Stimulated activated CD8-positive, alpha-beta memory T cell treated with anti-CD3 and anti-CD28 coated beads, Interleukin-15, amount 100 ng/mL, for 4 hours (primary cell): ENCODE measurements around the gene GAS2L1.

Experiments used
- DNase-seq, 2 donors: peaks; one replicate each; pipeline ENCODE4 v3.0.0-alpha.2; 2020; ENCODE audit warnings: low read depth in 2 of 2

GAS2L1 gene

DNA sequence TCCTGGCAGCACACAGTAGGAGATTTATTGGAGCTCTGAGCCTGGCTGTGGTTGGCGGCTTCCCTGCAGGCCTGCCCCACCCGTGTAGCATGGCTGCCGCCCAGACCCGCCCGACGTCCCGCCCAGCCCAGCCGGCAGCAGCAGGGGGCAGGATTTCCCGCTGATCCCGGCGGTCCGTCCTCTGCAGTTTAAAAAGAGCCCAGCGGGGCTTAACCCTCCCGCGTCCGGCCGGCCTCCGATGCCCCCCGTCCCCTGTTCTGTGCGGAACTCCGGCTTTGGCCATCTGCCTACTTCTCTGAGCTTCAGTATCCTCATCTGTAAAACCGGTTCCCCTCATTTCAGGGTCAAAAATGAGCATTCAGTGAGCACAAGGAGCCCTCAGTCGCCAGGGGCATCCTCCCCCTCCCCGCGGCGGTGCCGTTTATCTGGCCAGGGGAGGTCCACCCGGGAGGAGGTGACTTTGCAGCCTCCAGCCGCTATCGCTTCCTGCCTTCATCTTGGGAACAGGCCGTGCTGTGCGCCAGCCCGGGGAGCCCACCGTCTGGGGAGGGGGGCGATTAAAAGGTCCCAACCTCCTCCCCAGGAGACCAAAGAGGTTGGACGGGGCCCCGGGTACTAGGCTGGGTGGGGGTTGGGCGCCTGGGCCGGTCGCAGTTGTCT, at the start of gene GAS2L1:
Gene GAS2L1, plus strand, starts transcription at position 476 of the 660 bp plus-strand sequence. CDS start 1,456 bp downstream, outside the sequence.
- no peak for DNase-seq

DNA sequence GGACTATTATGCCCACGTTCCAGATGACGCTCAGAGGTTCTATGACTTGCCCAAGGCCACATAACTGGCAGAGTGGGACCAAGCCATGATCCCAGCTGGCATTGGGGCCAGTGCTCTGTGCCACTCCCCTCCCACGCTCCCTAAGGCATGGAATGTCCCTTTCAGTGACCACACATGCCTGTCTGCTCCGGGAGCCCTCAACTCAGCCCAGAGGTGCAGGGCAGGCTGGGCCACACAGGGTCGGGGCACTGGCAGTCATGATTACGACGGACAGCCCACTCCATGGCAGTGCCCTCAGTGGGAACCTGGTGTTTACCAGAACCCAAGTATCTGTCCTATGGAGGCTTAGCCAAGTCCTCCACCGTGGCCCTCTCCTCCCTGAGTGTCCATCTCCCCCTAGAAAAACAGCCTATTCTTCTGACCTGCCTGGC, 48.7 kb upstream of the GAS2L1 start:
- no peak for DNase-seq

DNA sequence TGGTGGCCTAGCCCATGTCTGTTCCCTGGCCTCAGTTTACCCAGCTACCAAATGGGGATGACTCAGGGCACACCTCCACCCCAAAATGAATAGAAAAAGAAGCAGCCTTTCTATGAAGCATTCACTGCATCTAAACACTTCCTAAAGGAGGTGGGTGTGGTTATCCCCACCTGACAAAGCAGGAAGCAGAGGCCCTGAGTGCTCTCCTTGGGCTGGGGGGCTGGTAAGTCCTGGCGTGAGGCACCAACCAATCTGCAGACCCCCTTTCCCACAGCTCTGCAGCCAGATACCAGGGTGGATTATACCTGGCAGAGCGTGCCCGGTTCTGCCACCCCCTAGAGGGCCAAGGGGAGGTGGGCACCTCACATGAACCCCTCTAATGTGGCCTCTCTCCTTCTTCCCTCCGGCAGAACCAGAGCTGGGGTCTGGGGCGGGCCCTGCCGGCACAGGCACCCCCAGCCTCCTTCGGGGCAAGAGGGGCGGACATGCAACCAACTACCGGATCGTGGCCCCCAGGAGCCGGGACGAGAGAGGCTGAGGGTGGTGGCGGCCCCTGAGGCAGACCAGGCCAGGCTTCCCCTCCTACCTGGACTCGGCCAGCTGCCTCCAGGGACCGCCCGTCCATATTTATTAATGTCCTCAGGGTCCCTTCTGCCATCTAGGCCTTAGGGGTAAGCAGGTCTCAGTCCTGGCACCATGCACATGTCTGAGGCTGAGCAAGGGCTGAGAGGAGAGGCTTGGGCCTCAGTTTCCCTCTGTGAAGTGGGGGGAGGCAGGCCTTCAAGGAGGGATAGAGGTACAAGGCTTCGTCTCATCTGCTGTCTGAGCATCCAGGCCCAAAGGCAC, 47.8 kb upstream of the GAS2L1 start:
- no peak for DNase-seq

DNA sequence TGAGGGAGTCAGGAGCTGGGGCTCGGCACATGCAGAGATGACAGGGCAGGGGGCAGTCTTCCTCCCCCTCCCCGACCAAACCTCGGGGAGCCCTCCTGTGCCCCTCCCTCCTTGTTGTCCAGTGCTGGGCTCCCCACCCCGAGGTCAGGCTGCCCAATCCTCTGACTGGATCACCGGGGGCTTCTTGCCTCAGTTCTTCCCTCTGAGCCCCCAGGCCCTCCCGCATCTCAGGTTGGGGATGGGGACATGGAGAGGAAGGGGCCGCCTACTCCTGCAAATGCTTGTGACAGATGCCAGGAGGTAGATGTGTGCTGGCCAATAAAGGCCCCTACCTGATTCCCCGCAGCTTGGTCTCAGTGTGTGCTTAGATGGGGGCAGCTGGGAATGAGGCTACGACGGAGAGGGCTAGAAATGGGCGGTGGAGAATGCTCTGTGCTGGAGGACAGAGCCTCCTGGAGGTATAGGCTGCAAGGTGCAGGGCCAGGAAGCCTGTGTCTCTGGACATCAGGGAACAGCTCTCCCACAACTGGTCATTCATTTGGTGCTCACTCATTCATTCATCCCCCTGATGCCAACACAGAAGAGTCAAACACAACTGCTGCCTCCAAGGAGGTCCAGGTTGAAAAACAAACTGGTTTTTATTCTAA, 47.1 kb upstream of the GAS2L1 start:
- no peak for DNase-seq

DNA sequence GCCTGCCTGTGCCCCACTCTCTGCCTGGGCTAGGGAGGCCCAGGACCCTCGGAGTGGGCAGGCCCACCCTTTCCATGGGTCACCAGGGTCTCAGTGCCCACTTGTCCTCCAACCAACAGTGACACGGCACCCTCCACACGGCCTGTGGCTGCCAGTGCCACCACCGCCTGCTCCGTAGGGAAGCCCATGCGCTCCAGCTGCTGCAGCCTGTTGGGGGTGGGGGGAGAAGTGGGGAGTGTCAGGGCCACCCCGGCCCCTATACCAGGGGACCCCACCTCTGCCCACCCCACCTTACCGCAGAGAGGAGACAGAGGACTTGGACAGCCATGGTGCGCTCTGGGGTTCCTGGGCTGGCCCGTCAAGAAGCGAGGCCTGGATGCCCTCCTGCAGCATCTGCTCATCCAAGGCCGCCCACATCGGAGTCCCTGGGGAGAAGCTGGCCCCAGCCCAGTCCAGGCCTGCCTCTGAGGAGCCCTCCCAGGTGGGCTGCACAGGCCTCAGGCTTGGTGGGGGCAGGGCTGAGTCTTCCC, 46.4 kb upstream of the GAS2L1 start:
- DNase-seq, result no peak

DNA sequence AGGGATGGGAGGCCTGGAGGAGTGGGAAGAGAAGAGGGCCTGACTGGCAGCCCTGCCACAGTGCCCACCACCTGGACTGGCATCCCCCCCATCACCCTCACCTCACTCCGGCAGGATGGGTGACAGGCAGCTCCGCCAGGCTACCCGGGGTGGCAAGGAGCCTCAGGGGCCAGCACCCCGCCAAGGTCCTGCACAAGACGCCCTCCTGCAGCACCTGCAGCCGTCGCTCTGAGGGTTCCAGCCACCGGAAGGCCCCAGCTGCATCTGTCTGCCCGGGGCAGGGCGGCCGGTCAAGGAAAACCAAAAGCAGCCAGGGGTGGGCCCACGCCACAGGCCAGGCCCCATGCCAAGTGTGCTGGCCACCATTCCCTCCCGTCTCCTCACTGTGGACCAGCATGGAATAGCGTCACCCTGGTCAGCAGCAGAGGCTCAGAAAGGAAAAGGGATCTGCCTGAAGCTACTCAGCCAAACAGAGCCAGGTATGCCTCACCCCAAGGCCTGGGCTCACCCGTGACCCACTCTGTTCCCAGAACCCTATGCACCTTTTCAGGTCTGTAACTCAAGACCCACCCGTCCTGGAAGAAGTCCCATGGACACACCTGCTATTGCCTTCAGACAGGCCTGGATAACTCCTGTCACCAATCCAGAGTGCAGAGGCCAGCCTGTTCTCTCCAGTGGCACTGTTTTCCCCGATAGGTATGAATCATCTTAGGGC, 45.7 kb upstream of the GAS2L1 start:
- no peak for DNase-seq

DNA sequence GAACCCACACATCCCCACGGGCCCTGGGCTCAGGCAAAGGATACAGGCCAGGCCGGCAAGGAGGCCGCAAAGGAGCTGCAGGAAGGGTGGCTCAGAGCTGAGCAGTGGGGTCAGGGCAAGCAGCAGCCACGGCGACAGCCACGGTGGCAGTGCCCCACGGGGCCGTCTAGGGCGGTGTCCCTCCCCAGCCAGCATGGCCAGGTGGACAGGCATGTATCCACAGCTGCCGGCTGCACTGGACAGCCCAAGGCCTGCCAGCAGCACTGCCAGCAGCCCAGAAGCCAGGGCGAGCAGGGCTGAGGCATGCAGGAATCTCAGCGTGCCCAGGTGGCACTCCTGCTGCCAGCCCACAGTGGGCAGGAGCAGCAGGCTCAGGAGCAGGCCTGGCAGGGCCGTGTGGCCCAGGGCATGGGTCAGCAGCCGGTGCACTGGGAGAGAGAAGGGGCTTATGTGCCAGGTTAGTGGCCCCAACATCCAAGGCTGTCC, 42.6 kb upstream of the GAS2L1 start:
- no peak for DNase-seq

DNA sequence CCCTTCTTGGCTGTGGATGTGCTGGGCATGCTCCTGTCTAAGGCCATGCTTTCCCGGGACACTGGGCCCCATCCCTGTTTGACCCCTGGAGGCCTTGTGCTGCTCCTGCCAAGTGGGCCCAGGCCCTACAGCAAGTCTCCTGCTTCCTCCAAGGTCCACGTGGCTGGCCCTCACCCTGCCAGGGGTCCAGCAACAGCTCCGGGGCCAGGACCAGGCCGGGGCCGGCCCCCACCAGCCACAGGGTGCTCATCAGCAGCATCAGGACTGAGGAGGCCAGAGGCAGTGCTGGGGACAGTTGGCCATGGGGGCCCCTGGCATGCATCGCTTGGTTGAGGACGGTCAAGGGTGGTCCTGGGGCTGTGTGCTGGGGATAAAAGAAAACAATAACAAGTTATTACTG, 41.1 kb upstream of the GAS2L1 start:
- DNase-seq, result no peak

DNA sequence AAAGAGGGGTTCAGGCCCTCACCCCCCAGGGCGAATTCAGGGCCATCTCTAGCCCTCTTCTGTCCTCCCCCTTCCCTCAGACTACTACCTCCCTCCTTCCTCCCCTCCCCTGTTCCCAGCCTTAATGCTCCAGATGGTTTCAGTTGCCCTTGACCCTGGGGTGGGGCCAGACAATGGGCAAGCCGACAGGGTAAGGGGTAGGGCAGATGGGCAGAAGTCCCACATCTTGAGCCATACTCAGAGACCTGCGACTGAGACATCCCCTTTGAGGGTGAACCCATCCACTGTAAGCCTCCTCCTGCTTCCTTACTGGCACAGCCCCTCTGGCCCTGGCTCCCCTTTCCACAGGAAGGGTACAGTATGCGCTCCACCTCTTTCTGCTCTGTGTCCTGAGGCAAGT, 40.5 kb upstream of the GAS2L1 start:
- DNase-seq, result no peak

DNA sequence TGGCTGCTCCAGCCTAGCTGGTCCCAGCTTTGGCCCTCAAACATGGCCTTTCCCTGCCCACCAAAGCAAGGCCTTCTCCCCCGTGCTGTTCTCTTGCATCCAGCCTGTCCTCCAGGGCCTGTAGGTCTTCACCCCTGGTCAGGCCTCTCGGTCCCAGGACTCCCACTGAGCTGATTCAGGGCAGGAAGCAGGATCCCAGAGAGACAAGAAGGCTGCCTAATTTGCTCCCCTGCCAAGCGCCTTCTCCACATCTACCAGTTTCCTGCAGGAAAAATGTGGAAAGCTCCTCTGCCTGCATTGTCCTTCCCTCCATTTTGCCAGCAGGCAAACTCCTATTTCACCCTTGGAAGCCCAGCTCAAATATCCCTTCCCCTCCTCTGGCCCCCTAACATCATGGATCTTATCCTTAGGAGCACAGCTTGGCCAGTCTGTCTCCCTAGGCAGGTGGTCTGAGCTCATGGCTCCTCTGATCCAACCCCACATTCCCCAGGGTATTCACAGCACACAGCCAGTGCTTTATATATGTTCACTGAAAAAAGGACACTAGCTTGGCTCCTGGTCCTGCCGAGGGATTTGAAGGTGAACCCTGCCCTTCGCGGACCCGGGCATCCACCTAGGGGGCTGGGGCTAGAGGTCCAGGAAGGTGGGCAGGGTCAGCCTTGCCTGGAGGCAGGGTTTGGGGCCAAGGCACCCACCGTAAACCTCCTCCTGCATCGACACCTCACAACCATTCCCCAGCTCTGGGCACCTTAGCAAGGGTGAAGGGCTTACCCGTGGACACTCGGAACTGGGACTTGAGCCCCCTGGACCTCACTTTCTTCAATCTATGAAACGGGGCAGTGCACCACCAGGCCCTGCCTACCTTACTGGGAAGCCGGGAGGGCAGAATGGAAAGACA, 39.6 kb upstream of the GAS2L1 start:
- DNase-seq, result no peak

DNA sequence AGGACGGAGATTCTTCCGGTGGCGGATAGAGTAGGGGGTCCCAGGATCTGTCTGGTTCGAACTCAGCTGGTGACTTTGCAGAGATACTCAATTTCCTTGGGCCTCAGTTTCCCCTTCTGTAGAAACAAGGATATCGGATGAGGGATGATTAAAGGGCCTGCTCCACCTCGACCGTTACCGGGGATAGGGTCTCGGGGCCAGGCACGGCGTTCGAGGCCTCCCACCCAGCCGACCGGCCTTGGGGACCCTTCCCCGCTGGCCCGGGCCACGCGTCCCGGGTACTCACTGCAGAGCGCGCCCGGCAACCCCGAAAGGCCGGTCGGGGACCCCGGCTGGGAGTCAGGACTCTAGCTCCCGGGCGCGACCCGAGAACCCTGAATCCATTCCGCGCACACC, 39.0 kb upstream of the GAS2L1 start:
- no peak for DNase-seq

DNA sequence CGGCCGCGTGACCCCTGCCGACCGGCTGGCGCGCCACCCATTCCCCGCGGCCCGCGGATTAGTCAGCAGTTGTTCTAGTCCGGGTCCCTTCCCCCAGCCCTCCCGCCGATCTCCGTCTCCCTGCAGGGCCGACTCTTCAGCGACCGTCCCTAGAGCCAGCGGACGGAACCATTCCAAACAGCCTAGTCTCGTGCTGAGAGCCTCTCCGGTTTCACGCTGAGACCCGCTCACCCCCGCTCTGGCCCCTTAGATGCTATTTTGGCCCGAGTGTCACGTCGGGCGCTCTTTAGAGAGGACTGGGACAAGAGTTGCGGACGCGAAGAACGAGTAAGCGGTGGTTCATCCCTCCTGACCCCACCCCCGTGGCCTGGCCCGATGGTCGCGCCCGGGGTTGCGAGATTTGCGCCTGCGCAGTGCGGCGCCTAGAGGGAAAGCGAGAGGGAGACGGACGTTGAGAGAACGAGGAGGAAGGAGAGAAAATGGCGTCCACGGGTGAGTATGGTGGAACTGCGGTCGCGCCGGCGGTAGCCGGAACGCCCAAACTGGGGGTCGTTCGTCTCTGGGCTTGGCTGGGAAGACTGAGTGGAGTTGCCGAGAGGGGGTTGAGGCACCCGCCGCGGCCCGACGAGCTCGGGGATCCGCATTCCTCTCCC, 38.5 kb upstream of the GAS2L1 start, which contains the start of the genes EWSR1 and RHBDD3:
Gene EWSR1, plus strand, starts transcription at position 411 of the 653 bp plus-strand sequence. Its CDS starts 69 bp downstream, at position 480.
Gene RHBDD3, minus strand, starts transcription at position 124 of the 653 bp plus-strand sequence. CDS start 2,355 bp downstream, outside the sequence.
- DNase-seq, result peak; percentile 90

DNA sequence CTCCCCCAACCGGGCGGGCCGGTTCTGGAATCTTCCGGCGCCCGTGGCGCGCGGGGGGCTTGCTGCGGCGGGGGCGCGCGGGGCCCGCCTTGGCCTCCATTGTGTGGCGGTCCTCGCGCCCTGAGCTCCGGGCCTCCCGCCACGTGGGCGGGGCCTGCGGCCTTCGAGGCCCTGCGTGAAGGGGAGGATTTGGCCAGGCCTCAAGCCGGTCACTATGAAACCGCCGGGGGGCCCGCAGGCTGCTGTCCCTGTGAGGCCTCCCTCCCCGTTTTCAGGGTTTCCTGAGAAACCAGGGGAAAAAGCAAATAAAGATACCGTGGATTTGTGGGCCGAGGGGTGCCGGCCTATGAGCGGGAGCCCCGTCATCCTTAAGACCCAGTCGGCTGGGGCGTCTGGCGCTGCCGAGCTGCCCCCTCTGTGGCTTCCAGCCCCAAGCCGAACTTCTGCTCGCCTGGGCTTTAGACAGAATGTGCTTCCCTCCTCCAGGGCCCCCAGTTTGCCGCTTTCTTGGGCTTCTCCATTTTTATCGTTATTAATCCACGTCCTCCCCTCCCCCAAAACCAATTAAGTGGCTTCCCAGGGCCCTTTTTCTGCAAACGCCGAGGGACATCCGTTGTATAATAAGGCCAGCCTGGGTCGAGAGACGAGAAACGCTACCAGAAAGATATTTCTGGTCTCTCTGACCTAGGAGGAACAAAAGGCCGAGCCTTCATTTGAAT, 37.8 kb upstream of the GAS2L1 start:
- DNase-seq, result peak in 1 of 2 donors; percentile 9

DNA sequence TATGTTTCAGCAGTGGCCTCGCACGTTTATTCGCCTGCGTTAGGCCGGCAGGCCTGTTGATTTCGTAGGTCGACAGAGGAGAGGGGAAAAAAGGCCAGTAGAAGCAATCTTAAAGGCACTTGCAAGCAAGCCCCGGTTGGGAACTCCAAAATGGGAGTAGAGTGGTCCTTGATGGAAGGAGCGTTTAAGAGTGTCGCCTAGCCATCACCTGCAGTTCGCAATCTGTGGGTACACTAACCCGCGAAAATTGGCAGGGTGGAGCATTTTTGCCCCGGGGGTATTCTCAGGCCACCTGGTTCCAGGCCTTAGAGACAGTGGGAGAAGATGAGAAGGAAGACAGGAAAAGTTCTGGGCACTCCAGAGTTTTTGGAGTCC, 37.2 kb upstream of the GAS2L1 start:
- no peak for DNase-seq

DNA sequence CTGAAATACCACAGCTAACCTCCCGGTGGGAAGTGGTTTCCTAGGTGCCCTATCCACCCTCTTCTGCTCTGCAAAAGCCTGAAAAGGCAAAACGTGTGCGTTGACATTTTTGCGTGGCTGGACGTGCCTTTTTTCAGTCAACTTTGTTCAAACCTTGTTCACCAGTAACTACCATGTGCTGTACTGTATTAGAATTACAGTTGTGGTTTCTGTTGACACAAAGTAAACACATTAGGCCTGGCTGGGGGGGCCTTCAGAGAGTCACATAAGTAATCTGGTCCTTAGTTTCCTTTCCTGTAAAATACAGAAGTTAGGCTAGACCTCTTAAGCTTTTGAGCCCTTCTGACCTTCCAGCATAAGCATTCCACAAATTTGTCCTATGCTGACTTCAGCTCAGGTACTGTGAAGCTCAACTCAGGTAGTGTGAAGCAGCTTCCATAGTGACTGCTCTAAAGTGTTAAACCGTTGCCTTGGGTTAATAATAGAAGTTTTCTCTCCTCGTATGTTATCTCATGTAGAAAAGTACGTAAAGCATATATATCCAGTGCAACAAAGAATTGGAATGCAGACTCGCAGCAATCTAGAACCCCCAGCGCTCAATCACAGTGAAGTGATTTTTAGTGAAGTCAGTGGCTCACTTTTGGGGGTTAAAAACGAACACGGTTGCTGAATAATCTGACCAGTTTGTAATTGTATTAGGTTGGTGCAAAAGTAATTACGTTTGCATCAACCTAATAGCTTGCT, 36.5 kb upstream of the GAS2L1 start:
- DNase-seq, result no peak

DNA sequence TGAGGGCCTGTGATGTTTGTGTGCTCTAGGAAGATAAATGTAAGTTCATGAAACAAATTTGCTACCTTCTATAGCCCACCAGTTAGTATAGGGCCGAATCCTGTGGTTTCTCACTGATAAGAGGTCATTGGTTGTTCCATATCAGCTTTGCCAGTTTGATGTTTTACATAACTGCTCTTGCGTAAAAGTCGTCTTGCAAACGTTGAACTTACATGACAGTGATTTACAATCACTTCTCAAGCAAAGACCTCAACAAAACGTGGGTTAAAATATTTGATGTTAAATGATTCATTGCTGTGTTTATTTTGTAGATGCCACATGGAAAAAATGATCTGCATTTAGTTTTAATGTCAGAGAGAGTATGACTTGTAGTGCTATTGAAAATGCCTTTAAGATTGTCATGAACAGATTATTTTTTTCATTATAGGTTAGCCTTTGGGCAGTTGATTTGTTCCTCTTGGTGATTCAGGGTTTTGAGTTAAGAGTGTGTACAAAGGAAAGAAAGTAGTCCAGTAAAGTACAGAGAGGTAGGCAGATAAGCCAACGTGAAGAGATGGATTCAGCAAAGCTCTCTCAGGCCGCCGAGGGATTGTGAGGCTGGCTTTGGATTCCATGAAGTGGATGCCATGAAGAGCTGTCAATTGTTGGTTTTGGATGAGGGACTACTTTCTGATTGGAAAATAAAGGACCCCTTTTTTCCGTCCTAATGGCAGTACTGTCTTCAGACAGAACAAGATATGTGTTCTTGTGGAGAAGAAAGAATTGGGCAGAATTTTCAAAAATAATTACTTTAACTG, 35.8 kb upstream of the GAS2L1 start:
- DNase-seq, result no peak

DNA sequence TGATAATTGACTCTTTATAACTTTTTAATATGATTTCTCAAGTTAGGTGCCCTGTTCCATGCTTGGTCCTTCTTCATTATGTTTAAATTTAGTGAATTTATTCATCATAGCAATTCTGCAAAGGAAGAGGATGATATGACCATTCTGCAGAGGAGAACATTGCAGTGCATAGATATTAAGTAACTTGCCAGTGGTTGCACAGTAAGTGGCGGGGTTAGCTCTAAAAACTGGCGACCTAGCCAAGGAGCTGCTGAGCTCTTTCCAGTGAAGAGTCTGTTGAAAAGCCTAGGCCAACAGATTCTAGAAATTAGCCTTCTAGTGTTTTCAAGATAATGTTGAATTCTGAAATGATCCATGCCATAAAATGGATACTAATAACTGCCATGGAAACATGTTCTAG, 33.8 kb upstream of the GAS2L1 start:
- DNase-seq, result no peak

DNA sequence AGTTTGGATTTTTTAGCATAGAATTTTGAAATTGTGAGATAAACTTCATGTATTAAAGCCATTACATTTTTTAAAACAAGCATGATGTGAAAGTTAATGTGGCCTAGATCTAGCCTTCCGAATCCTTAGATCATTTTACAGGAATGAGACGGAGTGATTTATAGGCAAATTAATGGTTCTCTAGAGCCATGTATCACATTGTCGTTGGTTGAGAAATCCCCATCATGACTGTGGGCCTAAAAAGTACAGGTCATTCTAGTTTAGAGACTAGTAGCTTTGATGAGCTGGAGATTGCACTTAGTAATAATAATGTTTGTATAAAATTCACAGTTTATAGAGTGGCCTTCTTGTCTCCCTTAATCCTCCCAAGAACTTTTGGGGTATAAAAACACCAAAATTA, 31.3 kb upstream of the GAS2L1 start:
- DNase-seq, result no peak
